HG02885 (cell line): Measurements from ENCODE around the gene EVC2.

ENCODE experiments used
- ATAC-seq: cut with Tn5 transposase; IDR thresholded peaks from one replicate; pipeline ENCODE4 v1.9.1; 2021; ENCODE audit warnings: mild to moderate bottlenecking; ENCODE audit not compliant: unreplicated experiment, poor library complexity

EVC2 gene

DNA sequence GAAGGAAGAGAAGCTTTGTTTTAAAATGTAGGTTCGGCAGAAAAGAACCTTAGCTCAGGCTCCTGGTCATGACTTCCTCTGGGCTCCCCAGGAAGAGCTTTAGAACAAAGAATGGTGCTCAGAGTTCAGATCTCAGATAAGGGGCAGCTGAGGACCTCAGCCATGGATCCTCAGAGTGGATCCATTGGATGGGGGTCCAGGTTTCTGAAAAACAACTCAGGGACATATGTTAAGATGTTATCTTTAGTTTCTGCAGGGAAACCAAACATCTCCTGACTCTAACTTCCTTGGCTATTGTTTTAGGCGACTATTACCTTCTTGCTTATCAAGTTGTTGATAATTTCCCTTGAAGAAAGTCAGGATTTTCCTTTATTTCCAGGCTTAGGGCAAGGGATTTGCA is 8.0 kb upstream of the EVC2 start:
- ATAC-seq = no peak

DNA sequence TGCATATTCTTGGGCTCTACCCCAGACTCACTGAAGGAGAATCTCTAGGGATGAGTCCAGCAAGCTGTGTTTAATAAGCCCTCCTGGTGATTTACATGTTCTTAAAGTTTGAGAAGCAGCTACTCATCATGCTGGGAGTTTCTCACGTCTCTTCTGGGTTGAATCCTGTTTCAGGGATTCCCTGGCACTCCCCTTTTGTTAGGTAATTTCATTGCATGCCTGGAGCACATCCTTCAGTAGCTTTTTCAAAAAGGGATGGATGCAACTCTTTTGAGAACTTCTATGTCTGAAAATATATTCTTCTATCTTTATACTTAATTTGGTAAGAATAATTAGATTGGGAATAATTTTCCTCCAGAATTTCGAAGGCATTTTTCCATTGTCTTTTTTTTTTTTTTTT is 7.0 kb upstream of the EVC2 start:
- no peak for ATAC-seq

DNA sequence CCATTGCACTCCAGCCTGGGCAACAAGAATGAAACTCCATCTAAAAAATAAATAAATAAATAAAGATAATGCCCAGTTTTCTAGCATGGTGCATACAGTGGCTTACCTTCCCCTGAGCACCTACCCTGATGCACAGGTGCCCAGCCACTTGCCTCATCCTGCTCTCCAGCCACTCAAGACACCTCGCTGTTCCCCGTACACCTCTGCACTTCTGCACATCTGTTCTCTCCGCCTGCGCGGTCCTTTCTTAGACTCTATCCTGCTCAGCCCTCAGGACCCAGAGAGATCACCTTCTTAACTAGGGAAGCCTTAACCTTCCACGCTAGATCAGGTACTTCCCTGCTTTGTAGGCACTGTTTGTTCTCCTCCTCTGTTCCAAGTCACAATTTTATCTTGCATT is 5.5 kb upstream of the EVC2 start:
- no peak for ATAC-seq

DNA sequence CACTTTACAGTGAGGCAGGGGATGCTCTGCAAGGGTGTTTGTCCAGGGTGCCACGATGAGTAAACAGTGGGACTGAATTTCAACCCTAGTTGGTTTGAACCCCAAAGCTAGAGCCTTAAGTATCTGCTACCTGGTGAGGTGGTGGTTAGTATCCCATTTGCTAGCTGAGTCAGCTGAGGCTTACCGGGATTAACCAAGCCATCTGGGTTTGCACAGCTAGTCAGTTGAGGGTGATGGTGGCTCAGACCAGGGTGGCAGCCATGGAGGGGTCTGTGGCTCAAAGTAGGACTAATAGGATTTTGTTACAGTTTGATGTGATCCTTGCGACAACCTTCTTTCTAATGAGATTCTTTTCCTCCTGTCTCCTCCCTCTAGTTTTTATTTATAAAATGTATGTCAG is 4.6 kb upstream of the EVC2 start:
- no peak for ATAC-seq

DNA sequence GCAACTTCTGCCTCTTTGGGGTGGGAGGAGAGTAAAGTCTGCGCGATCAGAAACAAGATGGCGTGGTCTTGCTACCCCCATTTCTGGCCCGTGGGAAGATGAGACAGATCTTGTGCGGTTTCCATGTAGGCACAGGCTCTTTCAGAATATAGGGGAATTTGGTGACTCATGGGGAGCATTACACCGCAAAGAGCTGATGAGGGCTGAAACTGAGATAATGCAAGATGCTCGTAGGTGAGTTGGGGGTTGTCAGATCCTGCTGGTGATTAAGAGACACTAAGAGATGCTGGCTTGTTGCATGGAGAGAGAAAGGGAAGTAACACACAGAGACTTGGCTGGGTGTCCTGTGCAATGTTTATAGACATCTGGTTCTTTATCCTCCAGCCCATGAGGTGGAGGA is 4.2 kb upstream of the EVC2 start:
- ATAC-seq = no peak

DNA sequence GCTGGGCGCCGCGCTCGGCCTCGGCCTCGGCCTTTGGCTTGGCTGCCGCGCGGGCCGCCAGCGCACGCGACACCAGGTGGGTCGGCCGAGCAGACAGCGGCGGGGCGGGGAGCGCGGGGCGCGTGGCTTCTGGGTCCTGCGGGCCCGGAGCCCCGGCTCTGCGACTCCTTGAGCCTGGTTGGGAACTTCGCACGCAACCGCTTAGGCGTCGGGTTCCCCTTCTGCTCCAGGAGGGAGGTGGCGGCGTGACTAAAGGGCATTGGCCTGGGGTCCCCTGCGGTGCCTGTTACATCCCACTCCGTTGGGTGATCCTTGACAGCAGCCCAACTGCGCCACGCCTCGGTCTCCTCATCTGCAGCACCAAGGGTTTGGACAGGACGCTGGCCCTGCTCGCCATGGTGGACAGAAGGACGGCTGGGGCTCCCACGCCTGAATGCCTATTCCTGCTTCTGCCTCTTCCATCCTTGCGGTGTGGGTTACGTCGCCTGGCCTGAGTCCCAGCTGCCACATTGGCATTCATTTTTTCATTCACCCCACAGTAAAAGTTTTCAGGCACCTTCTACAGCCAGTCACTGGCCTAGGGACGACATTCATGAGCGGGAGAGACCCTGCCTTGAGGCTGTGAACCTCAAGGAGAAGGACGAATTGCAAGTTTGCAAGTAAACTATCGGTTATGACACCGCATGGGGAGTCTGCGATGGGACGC is 3.3 kb upstream of the EVC2 start:
- no peak for ATAC-seq

DNA sequence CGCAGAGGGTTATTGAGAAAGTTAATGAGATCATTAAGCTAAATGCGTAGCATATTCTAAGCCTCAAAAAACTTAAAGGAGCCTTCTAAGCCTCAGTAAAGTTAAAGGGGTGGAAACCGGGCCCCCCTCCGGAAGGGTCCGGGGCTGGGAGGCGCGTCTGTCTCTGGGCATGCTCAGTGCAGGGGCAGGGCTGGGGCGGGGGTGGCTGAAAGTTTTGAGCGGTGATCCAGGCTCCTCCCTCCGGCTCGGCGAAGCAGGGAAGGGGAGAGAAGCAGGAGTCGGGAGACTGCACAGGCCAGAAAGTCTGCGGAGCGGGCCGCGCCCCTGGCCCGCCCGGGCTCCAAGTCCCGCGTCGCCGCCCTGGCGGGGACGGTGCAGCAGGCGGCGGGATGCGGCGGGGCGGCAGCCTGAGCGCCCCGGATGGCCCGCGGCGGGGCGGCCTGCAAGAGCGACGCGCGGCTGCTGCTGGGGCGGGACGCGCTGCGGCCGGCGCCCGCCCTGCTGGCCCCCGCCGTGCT is 2.7 kb upstream of the EVC2 start, which contains the start of gene EVC:
Gene EVC, plus strand, starts transcription at position 241 of the 518 bp plus-strand sequence. Its CDS starts 180 bp downstream, at position 421.
- ATAC-seq = no peak

DNA sequence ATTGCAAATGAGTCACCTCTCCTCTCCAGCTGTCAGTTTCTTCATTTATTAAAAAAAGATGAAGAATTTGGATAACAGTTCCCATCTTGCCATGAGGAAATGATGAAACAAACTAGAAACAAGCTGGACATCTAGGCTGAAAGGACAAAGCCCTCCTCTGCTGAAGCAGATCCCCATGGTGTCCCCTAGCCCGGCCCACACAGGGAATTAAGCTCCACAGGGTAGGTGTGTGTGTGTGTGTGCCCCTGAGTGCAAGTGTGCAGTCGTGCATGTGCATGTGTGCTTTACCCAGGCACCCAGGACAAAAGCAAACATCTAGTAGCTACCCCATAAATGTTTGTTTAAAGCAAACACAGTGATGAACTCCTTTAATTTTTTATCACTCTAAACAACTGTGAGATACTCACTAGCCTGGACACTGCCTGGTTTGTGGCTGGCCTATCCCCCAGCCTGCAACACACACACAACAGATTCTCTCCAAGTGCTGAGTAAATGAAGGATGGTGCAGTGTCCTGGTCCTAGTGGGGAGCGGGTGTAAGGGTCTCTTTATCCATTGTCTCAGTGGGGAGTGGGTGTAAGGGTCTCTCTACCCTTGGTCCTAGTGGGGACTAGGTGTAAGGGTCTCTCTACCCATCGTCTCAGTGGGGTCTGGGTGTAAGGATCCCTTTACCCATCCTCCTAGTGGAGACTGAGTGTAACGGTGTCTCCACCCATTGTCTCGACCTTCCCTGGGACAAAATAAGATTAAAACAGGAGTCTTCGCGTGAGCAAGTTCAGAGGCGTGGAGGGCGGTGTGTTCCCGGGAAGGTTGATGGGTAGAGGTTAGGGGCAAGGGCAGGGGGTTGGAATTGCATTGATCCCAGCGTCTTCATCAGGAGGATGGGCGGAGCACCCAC is 2.0 kb upstream of the EVC2 start:
- ATAC-seq = no peak

DNA sequence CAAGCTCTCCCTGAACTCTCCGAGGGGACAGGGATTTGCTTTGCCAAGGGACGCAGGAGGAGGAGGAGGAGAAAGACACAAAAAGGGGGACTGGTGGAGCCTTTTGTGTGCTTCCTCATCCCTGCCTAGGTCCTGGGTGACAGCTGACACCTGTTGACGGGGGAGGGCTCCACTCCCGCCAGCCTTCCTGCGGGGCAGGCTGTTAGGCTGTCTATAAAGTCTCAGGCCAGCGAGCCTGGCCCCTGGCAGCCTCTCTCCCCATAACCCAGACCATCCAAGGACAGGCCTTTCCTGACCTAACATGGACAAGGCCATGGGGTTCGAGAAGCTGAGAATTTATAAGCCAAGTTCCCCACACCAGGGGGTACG is 832 bp upstream of the EVC2 start:
- no peak for ATAC-seq

DNA sequence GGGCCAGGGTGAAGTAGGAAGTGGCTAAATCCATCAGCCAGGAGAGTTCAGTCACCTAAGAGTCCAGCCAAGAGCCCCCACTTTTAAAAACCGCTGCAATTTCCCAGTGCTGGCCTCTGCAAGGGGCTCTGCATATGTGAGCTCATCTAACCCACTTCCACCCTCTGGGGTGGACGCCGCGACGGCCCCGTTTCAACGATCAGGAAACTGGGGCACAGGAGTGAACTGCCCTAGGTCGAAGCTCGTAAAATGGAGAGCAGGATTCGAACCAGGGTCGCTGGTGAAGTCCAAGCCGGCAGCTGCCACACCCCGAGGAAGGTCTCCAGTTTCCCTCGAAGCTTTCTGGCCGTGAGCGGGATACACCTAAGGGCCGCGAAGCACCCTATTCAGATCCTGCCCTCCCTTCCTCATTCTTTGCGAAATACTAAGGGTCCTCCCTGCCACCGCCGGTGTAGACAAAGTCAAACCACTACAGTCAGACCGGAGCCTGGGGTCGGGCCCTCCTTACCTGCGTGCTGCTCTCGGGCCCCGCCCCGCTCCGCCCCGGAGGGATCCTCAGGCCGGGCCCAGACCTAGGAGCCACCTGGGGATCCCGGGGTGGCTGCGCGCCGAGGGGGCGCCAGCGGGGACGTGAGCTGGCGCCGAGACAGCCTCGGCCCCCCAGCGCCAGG is 446 bp downstream of the EVC2 start:
- no peak for ATAC-seq

DNA sequence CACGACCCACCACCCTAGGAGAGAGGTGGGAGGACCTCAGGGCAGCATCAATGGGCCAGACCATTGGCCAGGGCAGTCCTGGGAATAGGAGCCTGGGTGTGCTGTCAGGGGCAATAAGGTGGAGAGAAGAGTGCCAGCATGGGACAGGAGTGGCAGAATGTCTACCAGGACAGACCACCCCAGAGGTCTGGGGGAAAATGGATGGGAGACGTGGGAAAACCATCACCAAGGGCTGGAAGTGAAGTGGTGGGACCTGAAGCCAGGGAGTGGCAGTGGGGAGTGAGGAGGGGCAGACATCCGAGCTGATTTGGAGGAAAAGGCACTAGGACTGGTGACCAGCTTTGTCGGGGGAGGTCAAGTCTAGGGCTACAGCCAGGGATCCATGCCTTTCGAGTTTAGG is 993 bp downstream of the EVC2 start:
- ATAC-seq = no peak

DNA sequence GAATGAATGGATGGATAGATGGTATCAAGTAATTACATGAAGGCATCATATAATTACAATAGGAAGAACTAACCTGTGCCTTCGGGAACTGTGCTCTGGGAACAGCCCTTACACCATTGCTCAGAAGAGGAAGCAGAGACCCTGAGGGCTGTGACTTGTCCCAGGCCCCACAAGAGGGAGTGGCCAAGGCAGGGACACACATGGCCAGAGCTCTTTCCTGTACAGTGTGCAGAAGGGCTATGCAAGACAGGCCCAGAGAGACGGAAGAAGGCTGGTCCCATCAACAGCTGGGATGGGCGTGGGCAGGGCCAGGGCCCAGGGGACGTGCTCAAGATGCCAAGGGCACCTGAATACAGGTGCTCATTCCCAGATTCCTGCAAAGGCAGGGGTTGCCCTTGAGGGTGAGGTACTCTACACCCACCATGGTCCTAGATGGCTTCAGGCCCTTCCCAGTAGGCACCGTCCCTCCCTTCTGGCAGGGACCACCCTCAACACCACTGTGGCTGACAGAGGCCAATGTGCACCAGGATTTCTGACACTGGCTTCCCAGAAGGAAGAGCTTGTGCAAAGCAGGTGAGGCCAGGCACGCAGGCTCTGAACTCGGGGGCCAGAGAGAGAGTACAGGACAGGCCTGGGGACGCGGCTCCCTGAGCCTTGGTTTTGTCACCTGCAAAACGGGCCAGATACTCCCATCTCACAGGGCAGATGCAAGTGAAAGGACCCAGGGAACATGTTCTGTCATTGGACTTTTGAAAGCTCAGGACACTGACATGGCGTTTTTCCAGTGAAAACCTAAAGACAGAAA is 1.7 kb downstream of the EVC2 start:
- no peak for ATAC-seq

DNA sequence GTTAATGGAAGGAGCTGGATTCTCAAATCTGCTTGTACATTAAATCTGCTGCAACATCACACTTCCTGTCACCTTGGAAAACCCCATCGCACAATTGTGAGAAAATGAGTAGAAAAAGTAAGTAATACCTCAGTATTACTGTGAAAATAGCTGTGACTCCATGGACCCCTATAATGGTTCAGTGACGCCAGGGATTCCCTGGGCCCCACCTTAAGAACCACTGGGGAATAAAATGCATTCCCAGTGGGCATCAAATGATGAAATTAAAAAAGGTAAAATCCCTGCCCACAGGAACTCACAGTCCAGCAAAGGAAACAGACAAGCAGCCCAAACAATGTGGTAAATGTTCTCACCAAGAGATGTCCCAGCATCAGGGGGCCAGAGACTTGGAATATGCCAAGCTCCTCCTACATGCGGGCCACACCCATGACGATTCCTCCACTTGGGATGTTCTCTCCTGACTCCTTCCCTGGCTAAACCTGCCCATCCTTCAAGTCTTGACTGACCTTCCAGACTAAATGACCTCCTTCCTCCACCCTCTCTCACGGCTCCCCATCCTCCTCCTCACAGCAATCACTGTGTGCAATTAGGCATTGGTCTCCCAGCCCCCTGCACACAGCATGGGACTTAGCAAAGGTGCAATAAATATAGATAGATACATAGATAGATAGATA is 2.6 kb downstream of the EVC2 start:
- ATAC-seq = no peak

DNA sequence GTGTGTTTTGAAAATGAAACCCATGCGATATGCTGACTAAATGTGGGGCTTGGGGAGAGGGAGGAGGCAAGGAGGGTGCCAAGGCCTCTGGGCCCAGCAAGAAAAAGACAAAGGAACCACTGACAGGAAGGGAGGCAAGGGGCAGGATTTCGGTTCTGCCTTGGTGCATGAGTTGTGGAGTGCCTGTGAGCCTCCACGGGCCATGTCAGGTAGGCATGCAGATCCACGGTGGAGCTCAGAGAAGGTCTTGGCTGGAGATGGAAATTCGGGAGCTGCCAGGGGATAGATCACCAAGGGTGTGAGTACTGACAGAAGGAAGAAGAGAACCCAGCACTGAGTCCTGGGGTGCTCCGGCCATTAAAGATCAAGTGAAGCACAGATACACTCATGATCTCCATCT is 4.1 kb downstream of the EVC2 start:
- no peak for ATAC-seq

DNA sequence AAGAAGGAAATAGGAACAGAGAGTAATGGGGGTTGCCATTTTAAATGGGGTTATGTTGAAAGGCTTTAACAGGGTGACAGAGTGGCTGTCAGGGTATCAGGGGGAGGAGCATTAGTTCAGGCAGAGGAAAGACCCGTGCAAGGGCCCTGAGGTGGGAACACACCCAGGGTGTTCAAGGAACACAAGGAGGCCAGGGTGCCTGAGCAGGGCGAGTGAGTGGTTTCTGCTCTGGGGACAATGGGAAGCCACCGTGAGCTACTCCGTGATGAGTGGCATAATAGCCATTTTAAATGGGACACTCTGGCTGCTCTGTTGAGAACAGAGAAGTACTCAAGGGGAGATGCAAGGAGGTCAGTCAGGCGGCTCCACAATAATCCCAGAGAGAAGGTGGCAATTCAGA is 4.5 kb downstream of the EVC2 start:
- no peak for ATAC-seq

DNA sequence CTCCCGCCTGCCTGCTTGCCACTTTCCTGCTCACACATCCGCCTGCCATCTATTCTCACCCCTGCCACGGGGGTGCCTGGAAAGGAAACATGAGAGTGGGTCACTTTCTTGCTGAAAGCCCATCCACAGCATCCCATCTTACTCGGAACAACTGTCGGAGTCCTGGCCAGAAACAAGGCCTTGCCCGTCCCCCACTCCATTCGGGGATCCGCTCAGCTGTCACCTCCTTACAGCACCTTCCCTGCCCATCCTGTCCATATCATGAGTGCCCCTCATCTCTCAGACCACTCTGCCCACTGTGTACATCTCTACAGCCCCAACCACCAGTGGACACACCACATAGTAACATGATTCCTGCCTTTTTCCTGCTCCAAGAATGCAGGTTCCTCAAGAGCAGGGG is 6.4 kb downstream of the EVC2 start:
- ATAC-seq = no peak

DNA sequence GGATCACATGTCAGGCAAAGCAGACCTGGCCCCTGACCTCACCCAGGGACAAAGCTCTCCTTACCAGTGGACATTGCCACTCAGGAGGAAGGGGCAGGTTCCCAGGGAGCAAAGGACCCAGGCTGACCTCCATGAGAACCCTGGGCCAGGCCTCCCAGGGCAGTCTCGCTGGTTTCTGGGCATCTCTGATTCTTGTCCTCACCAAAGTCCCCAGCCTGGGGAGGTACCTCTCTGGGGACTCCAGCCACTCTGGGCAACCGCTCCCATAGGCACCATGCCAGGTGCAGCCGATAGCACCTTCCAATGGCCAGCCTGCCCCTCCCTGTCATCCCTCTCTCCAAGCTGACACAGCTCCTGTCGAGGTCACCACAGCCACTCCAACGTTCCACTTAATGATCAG is 7.9 kb downstream of the EVC2 start:
- no peak for ATAC-seq

DNA sequence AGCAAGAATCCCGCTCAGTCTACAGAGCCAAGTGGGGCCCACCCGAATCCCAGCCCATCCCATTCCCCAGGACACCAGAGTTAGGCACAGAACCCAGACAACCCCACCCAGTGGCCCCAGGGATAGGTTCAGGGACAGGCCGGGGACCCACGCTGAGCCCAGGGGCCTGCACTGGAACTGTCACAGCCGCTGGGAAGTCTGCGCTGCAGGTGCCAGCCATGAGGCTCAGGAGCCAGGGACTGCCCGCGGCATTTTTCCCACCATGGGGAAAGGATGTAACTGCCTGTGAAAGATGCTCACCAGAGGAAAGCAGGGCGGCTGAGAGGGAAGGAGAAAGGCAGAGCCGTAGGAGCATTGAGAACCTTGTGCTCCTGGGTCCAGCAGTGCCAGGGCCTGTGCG is 12.0 kb downstream of the EVC2 start:
- no peak for ATAC-seq

DNA sequence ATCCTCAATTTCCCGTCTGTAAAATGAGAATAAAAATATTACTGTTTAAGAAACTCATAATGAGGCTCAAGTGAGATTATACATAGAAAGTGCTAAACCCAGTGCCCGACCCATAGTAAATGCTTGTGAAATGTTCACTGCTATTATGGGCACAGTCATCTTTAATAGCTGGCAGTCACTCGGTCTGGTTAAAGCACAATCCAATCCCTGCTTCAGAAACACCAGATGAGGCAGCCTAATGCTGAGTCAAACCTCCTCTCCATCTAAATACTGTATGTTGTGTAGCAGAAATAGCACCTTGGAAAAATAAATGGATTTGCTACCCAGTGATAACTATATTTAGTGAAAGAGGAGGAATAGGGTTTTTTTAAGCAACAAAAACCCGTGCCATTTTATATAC is 14.5 kb downstream of the EVC2 start:
- ATAC-seq = no peak
